HepG2 (cell line): ENCODE measurements around the gene WDR7.

ENCODE experiments used
- CEBPB ChIP-seq: IDR thresholded peaks from 2 replicates; pipeline ENCODE4 v1.6.1; 2011; ENCODE audit warnings: low read depth, low read length, improper control_type of control experiment, borderline replicate concordance
- CTCF ChIP-seq: sonication (generic); formaldehyde crosslinking; IDR thresholded peaks from 2 replicates; pipeline ENCODE4 v1.5.0; 2020; ENCODE audit warnings: mild to moderate bottlenecking, missing genetic modification reagents, moderate library complexity
- EZH2 ChIP-seq: conservative IDR thresholded peaks from 2 replicates; pipeline ENCODE4 v1.6.1; 2012; ENCODE audit warnings: mild to moderate bottlenecking, low read depth, low read length, moderate library complexity
- GABPA ChIP-seq, 2 experiments: IDR thresholded peaks; 2 replicates each; pipeline ENCODE4 v1.6.1; 2011 to 2016; ENCODE audit warnings: low read depth in 2 of 2, low read length in 1 of 2, missing biosample characterization in 1 of 2, missing genetic modification characterization in 1 of 2
- ZNF556 ChIP-seq: sonication (generic); formaldehyde crosslinking; IDR thresholded peaks from 2 replicates; pipeline ENCODE4 v1.4.0; 2020; ENCODE audit warnings: mild to moderate bottlenecking, missing genetic modification reagents, borderline replicate concordance

- TF ChIP-seq CTCF (CRISPR knock-in tag) (no peak), CEBPB (no peak), EZH2 (no peak), ZNF556 (no peak), GABPA (IDR thresholded peaks at IDR 0.05; ENCODE audit: low read depth, low read length) (no peak), GABPA (CRISPR knock-in tag; IDR thresholded peaks at IDR 0.05; ENCODE audit: low read depth) (no peak)
Observed at GRCh38 chr18:56959120-56959519, 308.0 kb downstream of the WDR7 start.
